H1 (cell line): ENCODE data around the gene CASP12. TPM values are rescaled to one million over a fixed set of nuclear protein-coding genes. Genes with fewer than 3 reads are reported as not detected.

Experiments used
- CTCF ChIA-PET: fragments of 300-600 bp; sonication (Branson Sonifier 250); formaldehyde crosslinking; loops from one replicate; lab custom pipeline; 2021; ENCODE audit not compliant: partially characterized antibody; lab: Charles Lee
- POLR2A ChIA-PET: fragments of 300-600 bp; sonication (Branson Sonifier 250); formaldehyde crosslinking; loops from one replicate; lab custom pipeline; 2021; ENCODE audit warnings: inconsistent platforms; ENCODE audit not compliant: partially characterized antibody; lab: Charles Lee
- DNase-seq, 2 experiments: peaks; one replicate each; pipeline versions ENCODE4 v3.0.0 to v3.0.0-alpha.2; 2010 to 2022; ENCODE audit warnings: low spot score in 2 of 2, low read depth in 1 of 2, mixed read lengths in 1 of 2
- FAIRE-seq: peaks from 2 replicates; lab custom pipeline; 2011; peaks lifted over from hg19 to GRCh38; lab: Jason Lieb, UNC
- H2AFZ ChIP-seq: 2 replicates; pipeline ENCODE4 v1.8.1; 2012; ENCODE audit warnings: low read length, inconsistent platforms
- H2AK5ac ChIP-seq: 2 replicates; pipeline ENCODE4 v1.6.1; 2013; ENCODE audit warnings: low read depth, low read length
- H2BK120ac ChIP-seq: replicated peaks from 2 replicates; pipeline ENCODE3; 2013; ENCODE audit warnings: low read depth, low read length, inconsistent platforms
- H2BK12ac ChIP-seq: 2 replicates; pipeline ENCODE4 v1.6.1; 2013; ENCODE audit warnings: low read depth, low read length
- H2BK15ac ChIP-seq: 2 replicates; pipeline ENCODE4 v1.6.1; 2013; ENCODE audit warnings: low read length
- H2BK20ac ChIP-seq: 2 replicates; pipeline ENCODE4 v1.6.1; 2013; ENCODE audit warnings: low read length
- H2BK5ac ChIP-seq: 2 replicates; pipeline ENCODE4 v1.6.1; 2013; ENCODE audit warnings: low read depth, low read length
- H3K14ac ChIP-seq: 2 replicates; pipeline ENCODE4 v1.6.1; 2013; ENCODE audit warnings: inconsistent platforms; ENCODE audit not compliant: insufficient read length
- H3K18ac ChIP-seq: 2 replicates; pipeline ENCODE4 v1.6.1; 2013; ENCODE audit warnings: low read length; ENCODE audit errors: extremely low read depth
- H3K23ac ChIP-seq: 2 replicates; pipeline ENCODE4 v1.6.1; 2013; ENCODE audit warnings: inconsistent platforms; ENCODE audit not compliant: insufficient read length
- H3K23me2 ChIP-seq: 2 replicates; pipeline ENCODE4 v1.6.1; 2013; ENCODE audit warnings: low read depth, low read length
- H3K27ac ChIP-seq: 2 replicates; pipeline ENCODE4 v1.6.1; 2011; ENCODE audit warnings: low read depth, low read length, inconsistent platforms
- H3K27me3 ChIP-seq, 4 experiments: replicated peaks in 1 of 4; 1 replicate in 1 of 4; 2 replicates in 3 of 4; pipeline versions ENCODE4 v1.6.1 to v1.8.1; 2011 to 2013; ENCODE audit warnings: low read length in 3 of 4, mild to moderate bottlenecking in 3 of 4, inconsistent platforms in 2 of 4, mixed read lengths in 2 of 4, moderate library complexity in 1 of 4; ENCODE audit not compliant: control insufficient read depth in 3 of 4, insufficient read depth in 3 of 4; ENCODE audit errors: extremely low read depth in 1 of 4
- H3K36me3 ChIP-seq, 4 experiments: 2 replicates each; pipeline versions ENCODE4 v1.6.1 to v1.8.1; 2011 to 2013; ENCODE audit warnings: mild to moderate bottlenecking in 4 of 4, low read length in 3 of 4, moderate library complexity in 2 of 4, control low read depth in 1 of 4, inconsistent platforms in 1 of 4; ENCODE audit not compliant: insufficient read depth in 4 of 4, control insufficient read depth in 2 of 4
- H3K4ac ChIP-seq: replicated peaks from 2 replicates; pipeline ENCODE3; 2013; ENCODE audit warnings: low read length, low read depth, mixed read lengths, inconsistent platforms; ENCODE audit not compliant: insufficient read length
- H3K4me1 ChIP-seq, 4 experiments: replicated peaks in 1 of 4; 1 replicate in 1 of 4; 2 replicates in 3 of 4; pipeline versions ENCODE4 v1.6.1 to v1.8.1; 2011 to 2013; ENCODE audit warnings: low read length in 3 of 4, inconsistent platforms in 2 of 4, mixed read lengths in 1 of 4; ENCODE audit not compliant: insufficient read depth in 4 of 4, control insufficient read depth in 3 of 4
- H3K4me2 ChIP-seq, 2 experiments: 2 replicates each; pipeline versions ENCODE4 v1.6.1 to v1.8.1; 2011 to 2013; ENCODE audit warnings: low read depth in 2 of 2, low read length in 2 of 2, control low read depth in 1 of 2, inconsistent platforms in 1 of 2, mild to moderate bottlenecking in 1 of 2; ENCODE audit not compliant: insufficient read depth in 1 of 2
- H3K4me3 ChIP-seq, 4 experiments: fragments of 200-600, 300-600 bp in 1 of 4; sonication (generic), shearing (Covaris generic), sonication (Bioruptor Twin) in 1 of 4; 2 replicates each; pipeline versions ENCODE4 v1.5.1 to v1.8.1; 2011 to 2016; ENCODE audit warnings: low read length in 4 of 4, low read depth in 3 of 4, control low read depth in 2 of 4, inconsistent platforms in 2 of 4, mild to moderate bottlenecking in 2 of 4, mixed read lengths in 1 of 4, moderate library complexity in 1 of 4; ENCODE audit not compliant: insufficient read depth in 2 of 4; ENCODE audit errors: extremely low read depth in 1 of 4
- H3K56ac ChIP-seq: replicated peaks from 2 replicates; pipeline ENCODE3; 2013; ENCODE audit warnings: low read depth, mild to moderate bottlenecking, mixed read lengths, low read length, inconsistent platforms; ENCODE audit not compliant: insufficient read length
- H3K79me1 ChIP-seq: 2 replicates; pipeline ENCODE4 v1.6.1; 2013; ENCODE audit warnings: low read depth, low read length, control low read depth
- H3K79me2 ChIP-seq, 2 experiments: 2 replicates each; pipeline versions ENCODE4 v1.6.1 to v1.8.1; 2012 to 2013; ENCODE audit warnings: low read length in 2 of 2, mild to moderate bottlenecking in 2 of 2, inconsistent platforms in 1 of 2; ENCODE audit not compliant: insufficient read depth in 2 of 2, control insufficient read depth in 1 of 2
- H3K9ac ChIP-seq, 4 experiments: replicated peaks in 1 of 4; 1 replicate in 1 of 4; 2 replicates in 3 of 4; pipeline versions ENCODE4 v1.6.1 to v1.8.1; 2011 to 2013; ENCODE audit warnings: low read depth in 3 of 4, low read length in 3 of 4, control low read depth in 2 of 4, mild to moderate bottlenecking in 2 of 4, moderate library complexity in 2 of 4, inconsistent platforms in 1 of 4; ENCODE audit errors: extremely low read depth in 1 of 4
- H3K9me3 ChIP-seq, 2 experiments: 2 replicates each; pipeline versions ENCODE4 v1.6.1 to v1.8.1; 2012 to 2013; ENCODE audit warnings: mild to moderate bottlenecking in 2 of 2, moderate library complexity in 2 of 2, control low read depth in 1 of 2, inconsistent platforms in 1 of 2, low read depth in 1 of 2, low read length in 1 of 2, mixed read lengths in 1 of 2; ENCODE audit not compliant: insufficient read depth in 2 of 2
- H4K20me1 ChIP-seq, 2 experiments: replicated peaks in 1 of 2; 2 replicates each; pipeline versions ENCODE3 to v1.8.1; 2011 to 2013; ENCODE audit warnings: inconsistent platforms in 2 of 2, low read length in 2 of 2, mild to moderate bottlenecking in 1 of 2; ENCODE audit not compliant: insufficient read depth in 2 of 2, control insufficient read depth in 1 of 2
- H4K5ac ChIP-seq: 2 replicates; pipeline ENCODE4 v1.6.1; 2013; ENCODE audit warnings: low read length, low read depth, mixed read lengths, inconsistent platforms; ENCODE audit not compliant: insufficient read length
- H4K8ac ChIP-seq: 2 replicates; pipeline ENCODE4 v1.8.0; 2013; ENCODE audit warnings: mild to moderate bottlenecking, moderate library complexity, low read length, inconsistent platforms; ENCODE audit not compliant: insufficient read depth; ENCODE audit errors: extremely low read depth
- H4K91ac ChIP-seq: replicated peaks from 2 replicates; pipeline ENCODE3; 2013; ENCODE audit warnings: low read length, mixed read lengths, inconsistent platforms; ENCODE audit not compliant: insufficient read length
- BRCA1 ChIP-seq: IDR thresholded peaks from 2 replicates; pipeline ENCODE4 v1.6.1; 2012; ENCODE audit warnings: low read depth, low read length, improper control_type of control experiment
- CHD1 ChIP-seq: IDR thresholded peaks from 2 replicates; pipeline ENCODE4 v1.6.1; 2012; ENCODE audit warnings: low read depth, low read length, improper control_type of control experiment
- RAD21 ChIP-seq, 2 experiments: IDR thresholded peaks in 1 of 2; conservative IDR thresholded peaks in 1 of 2; 2 replicates each; pipeline ENCODE4 v1.6.1; 2011; ENCODE audit warnings: low read depth in 2 of 2, low read length in 2 of 2, improper control_type of control experiment in 1 of 2, inconsistent platforms in 1 of 2, mild to moderate bottlenecking in 1 of 2, moderate library complexity in 1 of 2
- SIRT6 ChIP-seq: IDR thresholded peaks from one replicate; pipeline ENCODE4 v1.7.1; 2012; ENCODE audit warnings: low read length, inconsistent platforms
- TBP ChIP-seq: IDR thresholded peaks from 2 replicates; pipeline ENCODE4 v1.6.1; 2011; ENCODE audit warnings: low read depth, low read length, improper control_type of control experiment
- TCF12 ChIP-seq: IDR thresholded peaks from 2 replicates; pipeline ENCODE4 v1.6.1; 2011; ENCODE audit warnings: low read depth, mild to moderate bottlenecking, low read length
- WGBS, 2 experiments: shearing (Covaris generic) in 1 of 2; methylation state at CpG; one replicate each; pipeline versions ENCODE4 v1.1.6 to v1.1.7; 2013 to 2015; ENCODE audit warnings: low lambda C conversion rate in 2 of 2, mixed read lengths in 2 of 2, inconsistent platforms in 1 of 2, low coverage in 1 of 2, missing lambda C conversion rate in 1 of 2; ENCODE audit not compliant: insufficient replicate concordance in 2 of 2, insufficient coverage in 1 of 2, insufficient read length in 1 of 2; ENCODE audit errors: extremely low coverage in 1 of 2, missing lambda C conversion rate in 1 of 2; 5-methylcytosine and 5-hydroxymethylcytosine counted together
- polyA plus RNA-seq, 7 experiments: library from polyadenylated mRNA; depleted of rRNA in 3 of 7; stranded (reverse) in 5 of 7; unstranded in 2 of 7; fragments of >200 nt in 5 of 7; fragments of 200-250 nt in 2 of 7; gene quantifications; 1 replicate in 5 of 7; 2 replicates in 1 of 7; 4 replicates in 1 of 7; pipeline versions ENCODE4 v1.2.1 to v1.2.3, GENCODE V29; 2011 to 2013; ENCODE audit warnings: missing spikeins in 2 of 7, mixed read lengths in 2 of 7
- total RNA-seq: library from RNA; stranded (reverse); fragmentation: NEBNext Ultra II Directional; extraction: Animal tissue kit (Norgen Biotek cat#: 25700); gene quantifications from 2 replicates; pipeline ENCODE4 v1.2.1, GENCODE V29; 2021
- TF ChIP-seq, protein P1 (sequence below), 3 experiments: IDR thresholded peaks; 1 replicate in 2 of 3; 2 replicates in 1 of 3; pipeline versions ENCODE4 v1.5.1 to v1.6.1; 2011; ENCODE audit warnings: low read length in 3 of 3, mild to moderate bottlenecking in 3 of 3, inconsistent platforms in 2 of 3, low read depth in 1 of 3, moderate library complexity in 1 of 3; ENCODE audit not compliant: insufficient read depth in 1 of 3; ENCODE audit errors: control extremely low read depth in 1 of 3
- TF ChIP-seq, protein P2 (sequence below): IDR thresholded peaks from 2 replicates; pipeline ENCODE4 v1.6.1; 2012; ENCODE audit warnings: inconsistent platforms

Gene CASP12
- total and polyA plus RNA-seq, 2 of the 8 experiments (the other 6 are each of a cell fraction or from before 2014, with no cell fraction given) = not detected

GRCh38 chr11:104946907-104947306, 48.6 kb upstream of the CASP12 start:
- H3K79me1 ChIP-seq = no peaks in the 10 kb centered on the region
- ChIA-PET CTCF (interaction anchor here (0.7 to 2.1 kb wide), 14 partner anchors 8 to 1091 kb away, joined by 3 to 8 read pairs (median 4); no protein-coding TSS in a partner anchor), POLR2A (no interaction called here)
- no peak overlapping the region for H4K8ac ChIP-seq
- no peaks in the 10 kb centered on the region for H3K27me3 ChIP-seq
- no peak overlapping the region for H3K27ac ChIP-seq
- no peak overlapping the region for H3K56ac ChIP-seq
- H3K9me3 ChIP-seq = no peaks in the 10 kb centered on the region
- no peak overlapping the region for H3K4me2 ChIP-seq
- no peak overlapping the region for H2AK5ac ChIP-seq
- DNase-seq = no peak
- H3K23me2 ChIP-seq = no peaks in the 10 kb centered on the region
- no peak overlapping the region for H3K14ac ChIP-seq
- H3K79me2 ChIP-seq = no peaks in the 10 kb centered on the region
- H4K91ac ChIP-seq = no peak overlapping the region
- H3K36me3 ChIP-seq = no peaks in the 10 kb centered on the region; a peak in 1 of 8 replicates
- no peak overlapping the region for H2BK15ac ChIP-seq
- WGBS, 2 experiments = 35% methylated on average over 2 of the region's 2 CpGs; no CpG with 5 or more reads in 1 of the 2 experiments
- no peaks in the 10 kb centered on the region for H4K20me1 ChIP-seq
- H3K4me1 ChIP-seq = no peaks in the 10 kb centered on the region
- H3K9ac ChIP-seq = no peak overlapping the region
- TF ChIP-seq RAD21 (IDR thresholded peaks at IDR 0.05 in 1 of 2, conservative IDR thresholded peaks at IDR 0.05 in 1 of 2; ENCODE audit: low read depth in 2 of 2, low read length in 2 of 2) (peak; percentile 29 to 48; a peak in 3 of 4 replicates), TBP (no peak), SIRT6 (no peak), BRCA1 (no peak), TCF12 (no peak), CHD1 (no peak)
- TF ChIP-seq, protein P1, sequence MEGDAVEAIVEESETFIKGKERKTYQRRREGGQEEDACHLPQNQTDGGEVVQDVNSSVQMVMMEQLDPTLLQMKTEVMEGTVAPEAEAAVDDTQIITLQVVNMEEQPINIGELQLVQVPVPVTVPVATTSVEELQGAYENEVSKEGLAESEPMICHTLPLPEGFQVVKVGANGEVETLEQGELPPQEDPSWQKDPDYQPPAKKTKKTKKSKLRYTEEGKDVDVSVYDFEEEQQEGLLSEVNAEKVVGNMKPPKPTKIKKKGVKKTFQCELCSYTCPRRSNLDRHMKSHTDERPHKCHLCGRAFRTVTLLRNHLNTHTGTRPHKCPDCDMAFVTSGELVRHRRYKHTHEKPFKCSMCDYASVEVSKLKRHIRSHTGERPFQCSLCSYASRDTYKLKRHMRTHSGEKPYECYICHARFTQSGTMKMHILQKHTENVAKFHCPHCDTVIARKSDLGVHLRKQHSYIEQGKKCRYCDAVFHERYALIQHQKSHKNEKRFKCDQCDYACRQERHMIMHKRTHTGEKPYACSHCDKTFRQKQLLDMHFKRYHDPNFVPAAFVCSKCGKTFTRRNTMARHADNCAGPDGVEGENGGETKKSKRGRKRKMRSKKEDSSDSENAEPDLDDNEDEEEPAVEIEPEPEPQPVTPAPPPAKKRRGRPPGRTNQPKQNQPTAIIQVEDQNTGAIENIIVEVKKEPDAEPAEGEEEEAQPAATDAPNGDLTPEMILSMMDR (IDR thresholded peaks at IDR 0.05; ENCODE audit: control extremely low read depth in 1 of 3, insufficient read depth in 1 of 3, low read depth in 1 of 3, low read length in 3 of 3) = peak in 2 of 3 experiments; percentile 16 to 54; a peak in 2 of 4 replicates
- TF ChIP-seq, protein P2, sequence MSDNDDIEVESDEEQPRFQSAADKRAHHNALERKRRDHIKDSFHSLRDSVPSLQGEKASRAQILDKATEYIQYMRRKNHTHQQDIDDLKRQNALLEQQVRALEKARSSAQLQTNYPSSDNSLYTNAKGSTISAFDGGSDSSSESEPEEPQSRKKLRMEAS = peak; percentile 46
- H2AFZ ChIP-seq = no peak overlapping the region
- H2BK120ac ChIP-seq = no peak overlapping the region
- H4K5ac ChIP-seq = no peak overlapping the region
- H3K4ac ChIP-seq = no peak overlapping the region
- no peak overlapping the region for H3K23ac ChIP-seq
- H3K18ac ChIP-seq = no peak overlapping the region
- no peak overlapping the region for H2BK12ac ChIP-seq
- no peak overlapping the region for H2BK20ac ChIP-seq
- H3K4me3 ChIP-seq = no peak overlapping the region
- H2BK5ac ChIP-seq = no peak overlapping the region
- peak; percentile 73 for FAIRE-seq
